H1 (cell line): ENCODE data around the gene MFAP4. TPM values are rescaled to one million over a fixed set of nuclear protein-coding genes. Genes with fewer than 3 reads are reported as not detected.

ENCODE experiments used
- CBX8 ChIP-seq: fragments of 300-800, 300-1000 bp; sonication (generic); IDR thresholded peaks from 2 replicates; pipeline ENCODE4 v1.7.1; 2016; ENCODE audit warnings: low read depth, low read length, borderline replicate concordance
- polyA plus RNA-seq, 7 experiments: library from polyadenylated mRNA; depleted of rRNA in 3 of 7; stranded (reverse) in 5 of 7; unstranded in 2 of 7; fragments of >200 nt in 5 of 7; fragments of 200-250 nt in 2 of 7; gene quantifications; 1 replicate in 5 of 7; 2 replicates in 1 of 7; 4 replicates in 1 of 7; pipeline versions ENCODE4 v1.2.1 to v1.2.3, GENCODE V29; 2011 to 2013; ENCODE audit warnings: missing spikeins in 2 of 7, mixed read lengths in 2 of 7
- total RNA-seq: library from RNA; stranded (reverse); fragmentation: NEBNext Ultra II Directional; extraction: Animal tissue kit (Norgen Biotek cat#: 25700); gene quantifications from 2 replicates; pipeline ENCODE4 v1.2.1, GENCODE V29; 2021

Gene MFAP4
- total and polyA plus RNA-seq, 2 of the 8 experiments (the other 6 are each of a cell fraction or from before 2014, with no cell fraction given), result 3.1 to 3.6 TPM

DNA sequence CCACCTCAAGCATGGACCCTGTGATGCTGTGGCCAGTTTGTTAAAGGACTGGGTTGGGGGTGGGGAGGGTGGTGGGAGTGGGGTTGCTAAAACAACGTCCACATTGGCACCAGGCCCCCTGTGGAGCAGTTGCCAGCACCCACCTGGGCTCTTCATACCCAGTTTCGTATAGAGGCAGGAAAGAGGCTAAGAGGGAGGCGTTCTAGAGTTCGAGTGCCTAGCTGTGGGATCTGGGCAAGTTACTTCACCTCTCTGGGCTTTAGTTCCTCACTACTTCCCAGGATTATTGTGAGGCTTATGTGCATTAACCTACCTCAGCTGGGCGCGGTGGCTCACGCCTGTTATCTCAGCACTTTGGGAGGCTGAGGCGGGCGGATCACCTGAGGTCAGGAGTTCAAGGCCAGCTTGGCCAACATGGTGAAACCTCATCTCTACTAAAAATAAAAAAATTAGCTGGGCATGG lies 1.4 kb downstream of the MFAP4 start (continued):
- no peak for TF ChIP-seq CBX8
